22Rv1 (cell line): ENCODE data around the gene FAM163B.

Experiments
- H3K27ac ChIP-seq: fragments of 450-650 bp; 2 replicates; pipeline ENCODE4 v1.5.1; 2017
- ZFX ChIP-seq: fragments of 450-650 bp; IDR thresholded peaks from 2 replicates; pipeline ENCODE4 v1.6.1; 2017; ENCODE audit warnings: antibody characterized with exemption, borderline replicate concordance
- TF ChIP-seq, protein P1 (sequence below): fragments of 450-650 bp; IDR thresholded peaks from 2 replicates; pipeline ENCODE4 v1.5.1; 2017; ENCODE audit warnings: mild to moderate bottlenecking

Gene FAM163B

DNA sequence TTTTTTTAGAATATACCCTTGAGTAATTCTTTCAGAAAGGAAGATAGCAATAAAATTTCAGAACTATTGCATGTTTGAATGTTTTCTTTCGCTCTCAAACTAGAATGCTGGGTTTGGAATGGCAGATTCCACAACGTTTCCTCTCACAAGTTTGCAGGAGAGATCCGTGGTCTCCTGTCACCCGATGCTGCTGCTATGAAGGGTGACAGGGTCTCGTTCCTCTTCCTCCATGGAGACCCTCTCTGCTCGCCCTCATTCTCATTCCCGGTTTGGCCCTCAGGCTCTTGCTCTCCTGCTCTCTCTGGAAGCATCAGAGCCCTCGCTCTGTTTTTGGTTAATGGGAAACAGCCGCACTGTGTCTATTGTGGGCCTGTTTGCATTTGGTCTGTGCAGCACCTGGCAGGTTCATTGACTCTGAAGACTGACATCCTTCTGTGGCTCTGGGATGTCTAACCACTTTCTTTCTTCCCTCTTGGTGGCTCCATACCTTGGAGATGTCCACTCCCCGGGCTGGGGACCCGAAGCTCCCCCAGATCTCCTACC, 12.6 kb upstream of the FAM163B start:
- no peak overlapping the region for H3K27ac ChIP-seq
- TF ChIP-seq, protein P1, sequence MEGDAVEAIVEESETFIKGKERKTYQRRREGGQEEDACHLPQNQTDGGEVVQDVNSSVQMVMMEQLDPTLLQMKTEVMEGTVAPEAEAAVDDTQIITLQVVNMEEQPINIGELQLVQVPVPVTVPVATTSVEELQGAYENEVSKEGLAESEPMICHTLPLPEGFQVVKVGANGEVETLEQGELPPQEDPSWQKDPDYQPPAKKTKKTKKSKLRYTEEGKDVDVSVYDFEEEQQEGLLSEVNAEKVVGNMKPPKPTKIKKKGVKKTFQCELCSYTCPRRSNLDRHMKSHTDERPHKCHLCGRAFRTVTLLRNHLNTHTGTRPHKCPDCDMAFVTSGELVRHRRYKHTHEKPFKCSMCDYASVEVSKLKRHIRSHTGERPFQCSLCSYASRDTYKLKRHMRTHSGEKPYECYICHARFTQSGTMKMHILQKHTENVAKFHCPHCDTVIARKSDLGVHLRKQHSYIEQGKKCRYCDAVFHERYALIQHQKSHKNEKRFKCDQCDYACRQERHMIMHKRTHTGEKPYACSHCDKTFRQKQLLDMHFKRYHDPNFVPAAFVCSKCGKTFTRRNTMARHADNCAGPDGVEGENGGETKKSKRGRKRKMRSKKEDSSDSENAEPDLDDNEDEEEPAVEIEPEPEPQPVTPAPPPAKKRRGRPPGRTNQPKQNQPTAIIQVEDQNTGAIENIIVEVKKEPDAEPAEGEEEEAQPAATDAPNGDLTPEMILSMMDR: no peak
- TF ChIP-seq ZFX: no peak

DNA sequence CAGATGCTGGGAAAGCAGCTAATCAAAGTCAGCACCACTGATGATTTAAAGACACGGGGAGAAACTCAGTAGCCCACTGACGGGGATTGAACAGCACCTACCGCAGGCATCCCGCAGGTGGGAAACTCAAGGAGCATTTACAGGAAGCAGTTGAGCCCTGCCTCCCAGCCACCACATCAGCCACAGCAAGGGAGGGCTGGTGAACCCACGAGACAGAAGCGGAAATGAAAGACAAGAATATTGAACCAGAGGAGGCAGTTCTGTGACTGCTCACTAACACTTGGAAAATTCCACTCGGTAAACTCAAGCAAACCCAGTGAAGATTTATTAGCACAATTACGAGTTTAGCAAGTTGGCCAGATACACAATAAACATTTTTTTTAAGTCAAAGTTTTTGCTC, 10.6 kb upstream of the FAM163B start:
- no peak overlapping the region for H3K27ac ChIP-seq
- TF ChIP-seq, protein P1: no peak
- TF ChIP-seq ZFX: no peak

DNA sequence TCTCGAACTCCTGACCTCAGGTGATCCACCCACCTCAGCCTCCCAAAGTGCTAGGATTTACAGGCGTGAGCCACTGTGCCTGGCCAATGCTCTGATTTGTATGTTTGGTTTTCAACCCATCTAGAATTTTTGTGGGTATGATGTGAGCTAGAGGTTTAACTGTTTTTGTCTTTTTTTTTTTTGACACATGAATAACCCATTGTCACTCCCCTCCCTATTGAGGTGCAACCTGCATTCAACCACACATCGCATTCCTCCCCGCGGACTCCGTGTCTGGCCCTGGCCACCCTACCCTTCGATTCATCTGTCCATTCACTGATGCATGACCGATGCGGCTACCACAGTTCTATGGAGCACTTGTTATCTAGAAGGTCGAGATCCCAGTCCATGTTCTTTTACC, 9.5 kb upstream of the FAM163B start:
- no peak overlapping the region for H3K27ac ChIP-seq
- TF ChIP-seq, protein P1: no peak
- no peak for TF ChIP-seq ZFX

DNA sequence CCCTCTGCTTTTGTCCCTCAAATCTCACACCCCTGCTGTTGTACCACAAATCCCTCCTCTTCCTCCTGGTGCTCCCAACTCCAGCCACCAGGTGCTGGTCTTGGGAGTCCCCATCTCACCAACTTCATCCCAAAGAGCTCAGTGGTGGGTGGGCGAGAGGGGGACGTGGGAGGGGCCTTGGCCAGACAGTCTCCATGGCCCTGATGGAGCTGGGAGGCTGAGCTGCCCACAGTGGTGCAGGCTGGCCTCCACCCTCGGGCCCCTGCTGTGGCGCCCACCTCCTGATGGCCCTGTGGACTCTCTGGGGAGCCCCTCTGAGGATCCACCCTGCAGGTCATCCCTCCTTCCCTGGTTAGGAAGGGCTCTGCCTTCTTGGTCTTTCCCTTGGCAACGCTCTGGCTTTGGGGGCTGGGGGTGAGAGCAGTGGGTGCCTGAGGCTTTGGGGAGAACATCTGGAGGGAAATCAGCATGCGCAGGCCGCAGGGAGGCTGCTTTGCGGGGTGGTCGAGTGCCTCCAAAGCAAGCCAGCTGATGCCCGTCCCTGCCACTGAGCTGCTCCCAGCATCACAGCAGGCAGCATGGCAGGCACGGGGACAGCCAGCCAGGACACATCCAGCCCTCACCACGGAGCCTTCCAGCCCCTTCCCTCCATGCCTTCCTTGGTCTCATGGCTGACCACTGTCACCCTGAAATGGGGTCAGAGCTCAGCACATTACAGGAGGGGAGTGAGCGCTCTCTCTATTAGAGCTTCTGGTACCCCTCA, 7.6 kb upstream of the FAM163B start:
- no peak overlapping the region for H3K27ac ChIP-seq
- TF ChIP-seq, protein P1: no peak
- no peak for TF ChIP-seq ZFX

DNA sequence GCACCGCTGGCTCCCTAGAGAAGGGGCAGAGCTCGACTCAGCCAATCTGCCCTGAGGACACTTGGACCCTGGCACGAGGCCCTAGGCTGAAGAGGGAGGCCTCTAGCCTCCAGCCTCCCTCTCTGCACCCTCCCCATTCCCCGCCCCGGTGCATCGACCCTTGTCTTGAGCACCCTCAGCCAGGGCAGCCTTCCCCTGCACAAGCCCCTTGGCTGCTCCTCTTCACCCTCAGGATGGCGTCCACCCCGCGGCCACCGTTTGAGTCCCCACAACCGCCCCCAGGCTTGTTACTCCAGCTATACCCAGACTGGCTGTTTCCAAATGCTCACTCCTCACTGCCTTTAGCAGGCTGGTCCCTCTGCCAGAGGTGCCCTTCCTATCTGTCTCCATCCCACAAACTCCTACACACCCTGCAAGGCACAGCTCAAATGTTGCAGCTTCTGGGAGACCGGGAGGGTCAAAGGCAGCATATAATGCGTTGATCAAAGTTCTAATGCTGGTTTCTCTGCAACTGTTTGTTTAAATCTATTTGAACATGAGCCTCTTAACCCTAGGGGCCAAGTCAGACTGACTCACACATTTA, 6.5 kb upstream of the FAM163B start:
- TF ChIP-seq, protein P1: no peak
- TF ChIP-seq ZFX: no peak
- H3K27ac ChIP-seq: no peak overlapping the region

DNA sequence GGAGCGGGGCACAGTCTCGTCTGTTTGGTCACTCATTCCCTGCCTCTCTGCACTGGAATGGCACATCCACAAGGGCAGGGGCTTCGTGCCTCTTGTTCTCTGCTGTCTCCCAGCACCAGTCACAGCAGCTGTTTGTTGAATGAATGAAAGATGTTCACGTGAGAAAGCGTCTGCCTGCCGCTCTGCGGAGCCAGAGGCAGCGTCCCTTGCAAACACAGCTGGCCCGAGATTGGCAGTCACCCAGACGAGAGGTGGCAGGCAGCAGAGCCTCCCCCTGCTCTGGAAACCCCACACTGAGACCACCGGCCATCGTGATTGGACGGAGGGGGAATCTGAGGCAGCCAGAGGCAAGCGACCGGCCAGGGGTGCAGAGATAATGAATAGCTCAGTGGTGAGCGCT, 6.0 kb upstream of the FAM163B start:
- TF ChIP-seq, protein P1: no peak
- H3K27ac ChIP-seq: no peak overlapping the region

DNA sequence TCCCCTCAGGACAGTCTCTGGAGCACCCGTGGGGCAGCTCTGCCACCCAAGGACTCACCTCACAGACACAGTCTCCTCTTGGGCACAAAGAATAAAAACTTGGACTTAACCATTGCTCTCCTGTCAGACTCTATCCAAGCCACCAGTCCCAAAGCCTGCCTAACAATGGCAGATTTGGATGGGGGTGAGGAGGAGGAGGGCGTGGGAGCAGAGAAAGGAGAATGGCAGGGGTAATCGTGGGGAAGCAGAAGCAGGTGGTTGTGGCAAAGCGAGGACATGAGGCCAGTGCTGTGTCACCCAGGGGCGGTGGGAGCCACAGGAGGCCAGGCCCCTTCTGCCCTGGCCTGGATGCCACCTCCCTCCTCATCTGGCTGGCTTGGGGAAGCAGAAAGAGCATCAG, 5.5 kb upstream of the FAM163B start:
- TF ChIP-seq ZFX: no peak
- no peak overlapping the region for H3K27ac ChIP-seq
